DMS 273 (cell line): ENCODE data around the gene SURF1.
"Not testable (repeated sequence)": the region's sequence is repeated elsewhere in the genome, so short reads cannot be mapped to it uniquely, and the experiment has no call there.

Source experiments
- DNase-seq: peaks from one replicate; lab custom pipeline; 2025; ENCODE audit not compliant: unreplicated experiment; lab: John Stamatoyannopoulos, UW

SURF1 gene

GRCh38 chr9:133384736-133385321 is 28.5 kb upstream of the SURF1 start:
- no peak for DNase-seq

DNA sequence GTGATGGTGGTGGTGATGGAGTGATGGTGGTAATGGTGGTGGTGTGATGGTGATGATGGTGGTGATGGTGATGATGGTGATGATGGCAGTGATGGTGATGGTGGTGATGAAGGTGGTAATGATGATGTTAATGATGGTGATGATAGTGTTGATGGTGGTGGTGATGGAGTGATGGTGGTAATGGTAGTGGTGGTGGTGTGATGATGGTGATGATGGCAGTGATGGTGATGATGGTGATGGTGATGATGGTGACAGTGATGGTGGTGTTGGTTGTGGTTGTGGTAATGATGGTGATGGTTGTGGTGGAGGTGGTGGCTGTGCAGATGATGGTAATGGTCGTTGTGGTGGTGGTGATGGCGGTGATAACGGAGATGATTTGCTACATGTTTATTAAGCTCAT is 27.2 kb upstream of the SURF1 start:
- DNase-seq = no peak

- DNase-seq = no peak
Observed at GRCh38 chr9:133382507-133383141, 26.3 kb upstream of the SURF1 start.

DNA sequence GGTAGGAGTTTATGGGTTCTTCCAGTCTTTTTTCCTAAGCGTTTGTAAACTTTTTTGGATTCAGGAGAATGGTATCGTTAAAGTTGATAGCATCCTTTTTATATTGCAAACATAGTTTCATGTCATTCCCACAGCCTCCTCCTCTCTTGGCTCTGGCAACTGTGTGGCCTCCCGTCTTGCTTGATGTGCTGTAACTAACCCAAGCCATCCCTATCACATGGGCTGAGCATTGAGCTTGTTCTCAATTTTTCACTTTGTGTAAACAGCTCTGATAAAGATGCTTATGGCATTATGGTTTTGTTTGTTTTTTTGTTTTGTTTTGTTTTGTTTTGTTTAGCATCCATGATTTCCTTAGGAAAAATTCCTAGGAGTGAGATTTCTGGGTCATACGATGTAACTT is 24.4 kb upstream of the SURF1 start:
- no peak for DNase-seq

GRCh38 chr9:133379153-133380086 is 23.1 kb upstream of the SURF1 start:
- DNase-seq = no peak

DNA sequence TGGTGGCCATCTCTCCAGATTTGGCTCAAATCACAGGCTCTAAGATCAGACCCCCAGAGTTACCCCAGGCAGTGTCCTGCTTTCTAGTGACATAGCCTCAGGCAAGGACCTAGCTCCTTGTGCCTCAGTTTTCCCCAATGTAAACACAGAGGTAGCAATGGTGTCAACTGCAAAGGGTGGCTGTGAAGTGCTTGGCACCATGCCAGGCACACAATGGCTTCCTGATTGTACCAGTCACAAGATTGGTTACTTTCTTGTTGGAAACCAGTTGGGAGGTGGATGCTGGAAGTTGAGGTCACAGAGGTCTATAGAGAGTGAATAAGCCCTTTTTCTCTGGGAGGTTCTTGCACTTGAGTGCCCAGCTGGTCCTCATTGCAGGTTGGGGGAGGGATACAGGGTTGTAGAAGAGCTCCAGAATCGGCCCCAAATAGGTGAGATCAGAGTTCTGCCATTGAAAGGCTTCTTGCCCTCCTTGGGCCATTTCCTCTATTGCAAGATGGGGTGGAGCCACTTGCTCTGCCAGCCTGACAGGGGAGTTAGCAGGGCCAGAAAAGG is 22.2 kb upstream of the SURF1 start:
- no peak for DNase-seq

DNA sequence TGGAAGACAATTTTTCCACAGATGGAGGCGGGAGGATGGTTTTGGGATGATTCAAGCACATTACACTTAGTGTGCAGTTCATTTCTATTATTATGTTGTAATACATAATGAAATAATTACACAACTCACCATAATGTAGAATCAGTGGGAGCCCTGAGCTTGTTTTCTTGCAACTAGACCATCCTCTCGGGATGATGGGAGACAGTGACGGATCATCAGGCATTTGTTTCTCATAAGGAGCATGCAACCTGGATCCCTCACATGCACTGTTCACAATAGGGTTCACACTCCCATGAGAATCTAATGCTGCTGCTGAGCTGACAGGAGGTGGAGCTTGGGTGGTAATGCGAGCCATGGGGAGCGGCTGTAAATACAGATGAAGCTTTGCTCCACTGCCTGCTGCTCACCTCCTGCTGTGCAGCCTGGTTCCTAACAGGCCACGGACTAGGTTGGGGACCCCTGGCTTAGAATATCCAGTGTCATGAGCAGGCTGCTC is 21.5 kb upstream of the SURF1 start:
- DNase-seq = peak; percentile 55

- DNase-seq = not testable (repeated sequence)
Observed at GRCh38 chr9:133377280-133377679, 21.0 kb upstream of the SURF1 start.

GRCh38 chr9:133375724-133376654 is 19.7 kb upstream of the SURF1 start, which contains the start of the genes STKLD1 and SURF4:
Gene STKLD1, plus strand, starts transcription at chr9:133376366. Its CDS starts 108 bp downstream, at chr9:133376474.
Gene SURF4, minus strand, starts transcription at chr9:133376060. Its CDS starts 91 bp downstream, at chr9:133375969.
- DNase-seq = peak; percentile 98

DNA sequence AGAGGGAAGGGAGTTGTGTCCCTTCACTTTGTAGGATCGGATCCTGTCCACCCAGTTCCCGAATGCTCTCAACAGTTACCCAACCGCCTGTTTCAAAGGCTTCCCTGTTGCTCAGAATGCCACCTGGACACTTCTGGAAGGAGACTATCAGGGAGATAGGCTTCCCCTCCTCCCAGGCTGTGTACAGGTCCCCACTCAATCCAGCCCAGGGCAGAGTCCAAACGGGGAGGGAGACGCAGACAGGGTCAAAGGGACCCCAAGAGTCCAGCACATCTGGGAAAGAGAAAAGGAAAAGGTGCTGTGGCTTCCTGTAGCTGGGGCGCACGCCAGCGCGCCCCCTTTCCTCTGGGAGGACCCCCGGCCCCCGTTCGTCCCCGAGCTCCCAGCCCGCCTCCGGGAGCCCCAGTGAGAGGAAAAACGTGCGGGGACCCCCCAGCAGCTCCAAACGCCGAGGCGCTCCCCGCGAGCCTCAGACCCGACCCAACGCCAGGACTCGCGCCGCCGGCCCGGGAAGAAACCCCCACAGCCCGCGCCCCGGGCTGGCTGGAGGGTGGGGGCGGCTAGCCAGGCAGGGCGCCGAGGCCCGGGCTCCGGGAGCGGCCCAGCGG is 18.9 kb upstream of the SURF1 start:
- DNase-seq = peak; percentile 68

GRCh38 chr9:133374612-133375115 is 18.4 kb upstream of the SURF1 start:
- no peak for DNase-seq

DNA sequence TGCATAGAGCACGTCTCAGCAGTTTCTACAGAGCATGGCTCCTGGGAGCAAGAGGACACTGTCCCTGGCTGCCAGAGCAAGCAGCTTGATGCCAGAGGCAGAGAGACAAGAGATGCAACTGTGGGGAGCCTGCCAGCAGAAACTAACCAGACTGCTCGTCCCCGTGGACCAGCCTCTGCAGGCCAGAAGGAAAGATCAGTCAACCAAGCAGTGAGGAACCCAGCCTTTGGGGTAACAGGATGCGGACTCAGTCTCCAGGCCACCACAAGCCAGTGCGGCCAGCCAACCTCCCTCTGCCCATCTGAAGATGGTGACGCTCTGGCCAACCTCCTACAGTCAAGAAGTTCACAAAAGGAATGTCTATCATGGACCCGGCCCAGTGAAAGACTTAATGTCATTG is 15.9 kb upstream of the SURF1 start:
- no peak for DNase-seq

GRCh38 chr9:133371261-133371711 is 15.0 kb upstream of the SURF1 start:
- DNase-seq = no peak

DNA sequence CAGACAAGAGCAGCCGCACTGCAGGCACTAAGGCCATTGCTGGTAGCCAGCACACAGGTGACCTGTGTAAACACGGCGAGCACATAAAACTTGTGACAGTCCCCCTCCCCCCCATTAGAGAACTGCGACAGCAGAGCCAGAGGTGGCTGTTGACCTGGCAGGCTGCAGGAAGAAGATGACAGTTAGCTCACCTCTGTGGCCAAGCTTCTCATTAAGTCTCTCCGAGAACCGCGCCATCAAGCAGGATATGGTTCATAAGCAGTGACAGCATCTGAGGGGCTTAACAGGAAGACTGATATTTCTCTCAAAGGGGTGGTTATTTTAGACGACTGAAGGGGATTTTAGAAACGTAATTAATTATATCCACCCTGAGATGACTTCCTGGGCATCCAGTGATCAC is 14.4 kb upstream of the SURF1 start:
- DNase-seq = no peak

GRCh38 chr9:133369933-133370332 is 13.6 kb upstream of the SURF1 start:
- DNase-seq = no peak

GRCh38 chr9:133369422-133369821 is 13.1 kb upstream of the SURF1 start:
- no peak for DNase-seq

DNA sequence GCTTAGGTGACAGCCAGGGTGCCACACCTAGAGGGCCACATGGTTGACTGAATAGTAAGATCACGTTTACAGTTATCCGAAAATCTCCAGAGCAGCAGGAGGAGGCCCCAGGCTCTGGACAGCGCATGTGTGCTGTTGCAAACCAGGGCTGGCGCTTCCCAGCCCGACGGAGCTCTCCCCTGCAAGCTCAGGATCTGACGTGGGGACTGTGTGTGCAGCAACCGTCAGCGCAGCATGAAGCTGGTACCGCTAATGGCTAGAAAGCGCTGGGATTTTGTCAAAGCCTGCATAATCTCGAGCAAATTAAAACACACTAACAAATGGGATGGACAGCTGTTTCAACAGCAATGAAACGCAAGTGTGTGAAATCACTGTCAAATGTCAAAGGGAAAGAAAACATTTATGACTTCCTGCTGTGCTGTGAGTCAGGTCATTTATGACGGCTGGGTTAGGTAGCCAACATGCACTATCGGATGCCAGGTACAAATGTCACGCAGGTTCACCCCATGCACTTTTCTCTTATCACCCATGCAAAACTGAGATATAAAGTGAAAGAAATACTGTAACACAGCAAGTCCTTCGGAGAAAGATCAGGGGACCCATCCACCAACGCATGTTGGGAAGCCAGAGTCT is 12.1 kb upstream of the SURF1 start:
- peak; percentile 24 for DNase-seq

GRCh38 chr9:133367778-133368177 is 11.5 kb upstream of the SURF1 start:
- DNase-seq = no peak

- DNase-seq = no peak
Observed at GRCh38 chr9:133367221-133367620, 10.9 kb upstream of the SURF1 start.
